HFF-Myc (cell line): Measurements from ENCODE around the gene NET1.
"Not testable (repeated sequence)": the region's sequence is repeated elsewhere in the genome, so short reads cannot be mapped to it uniquely, and the experiment has no call there.

Experiments used
- DNase-seq: peaks from one replicate; pipeline ENCODE4 v3.0.0-alpha.2; 2011; ENCODE audit warnings: low read depth; ENCODE audit errors: extremely low read depth
- H3K4me3 ChIP-seq: replicated peaks from 2 replicates; pipeline ENCODE4 v1.5.1; 2011; ENCODE audit warnings: low read depth, mild to moderate bottlenecking, control low read depth, low read length
- CTCF ChIP-seq: IDR thresholded peaks from 2 replicates; pipeline ENCODE4 v1.5.1; 2012; ENCODE audit warnings: mild to moderate bottlenecking, low read depth, low read length, control low read depth; ENCODE audit errors: missing control alignments

NET1 gene

GRCh38 chr10:5467634-5468255 lies 55.4 kb downstream of the NET1 start:
- no peak for TF ChIP-seq CTCF
- no peak for DNase-seq
- H3K4me3 ChIP-seq: no peak overlapping the region

GRCh38 chr10:5468262-5469106 lies 56.1 kb downstream of the NET1 start:
- H3K4me3 ChIP-seq: no peak overlapping the region
- TF ChIP-seq CTCF: no peak
- no peak for DNase-seq

GRCh38 chr10:5469353-5470061 lies 57.1 kb downstream of the NET1 start:
- DNase-seq: no peak
- TF ChIP-seq CTCF: no peak
- no peak overlapping the region for H3K4me3 ChIP-seq

- no peak for TF ChIP-seq CTCF
- no peak overlapping the region for H3K4me3 ChIP-seq
- no peak for DNase-seq
Observed at GRCh38 chr10:5470062-5470751, 57.9 kb downstream of the NET1 start.

GRCh38 chr10:5474642-5475041 lies 62.3 kb downstream of the NET1 start:
- DNase-seq, H3K4me3 ChIP-seq: not testable (repeated sequence)

GRCh38 chr10:5475088-5475487 lies 62.7 kb downstream of the NET1 start:
- DNase-seq: not testable (repeated sequence)

GRCh38 chr10:5475974-5476807 lies 63.8 kb downstream of the NET1 start:
- not testable (repeated sequence) for H3K4me3 ChIP-seq, DNase-seq

More at GRCh38 chr10:5475088-5475487, 62.7 kb downstream of the NET1 start:
- not testable (repeated sequence) for H3K4me3 ChIP-seq
